Right lung (tissue), 5 donors: ENCODE measurements around the gene LDLRAD4. TPM values are rescaled to one million over a fixed set of nuclear protein-coding genes. Genes with fewer than 3 reads are reported as not detected.

Experiments used
- DNase-seq, 2 donors: peaks; one replicate each; pipeline ENCODE4 v3.0.0-alpha.2; 2013
- polyA plus RNA-seq, 5 donors: library from polyadenylated mRNA; unstranded; fragments of 120-200 nt; gene quantifications; one replicate each; pipeline versions ENCODE4 v1.2.1 to v1.2.3, GENCODE V29; 2013; ENCODE audit warnings: inconsistent platforms in 1 of 5, low replicate concordance in 1 of 5; ENCODE audit not compliant: insufficient read length in 5 of 5, insufficient read depth in 1 of 5

LDLRAD4 gene
- polyA plus RNA-seq, 5 donors, result 14.2 to 18.6 (median 15.1) TPM

- no peak for DNase-seq
These were observed 330.7 kb downstream of the LDLRAD4 start for GRCh38 chr18:13548966-13549879.

GRCh38 chr18:13549880-13550232, 331.3 kb downstream of the LDLRAD4 start:
- DNase-seq, result no peak

- no peak for DNase-seq
These were observed 332.1 kb downstream of the LDLRAD4 start for GRCh38 chr18:13550418-13551304.

DNA sequence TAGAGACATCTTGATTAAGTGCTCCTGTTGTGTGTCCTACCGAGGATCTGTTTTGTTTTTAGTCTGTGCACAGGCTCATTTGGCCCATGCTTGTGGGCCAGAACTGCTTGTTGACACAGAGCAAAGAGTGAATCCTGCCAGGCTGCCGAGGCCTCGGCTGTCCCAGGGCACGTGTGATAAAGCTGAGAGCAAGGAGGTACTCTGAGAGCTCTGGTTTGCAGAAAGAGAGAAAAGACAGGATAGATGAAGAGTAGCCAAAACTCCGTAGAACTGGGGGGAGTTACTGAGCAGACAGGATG, 332.7 kb downstream of the LDLRAD4 start:
- DNase-seq, result no peak

- DNase-seq, result no peak
These were observed 333.5 kb downstream of the LDLRAD4 start for GRCh38 chr18:13551841-13552733.

DNA sequence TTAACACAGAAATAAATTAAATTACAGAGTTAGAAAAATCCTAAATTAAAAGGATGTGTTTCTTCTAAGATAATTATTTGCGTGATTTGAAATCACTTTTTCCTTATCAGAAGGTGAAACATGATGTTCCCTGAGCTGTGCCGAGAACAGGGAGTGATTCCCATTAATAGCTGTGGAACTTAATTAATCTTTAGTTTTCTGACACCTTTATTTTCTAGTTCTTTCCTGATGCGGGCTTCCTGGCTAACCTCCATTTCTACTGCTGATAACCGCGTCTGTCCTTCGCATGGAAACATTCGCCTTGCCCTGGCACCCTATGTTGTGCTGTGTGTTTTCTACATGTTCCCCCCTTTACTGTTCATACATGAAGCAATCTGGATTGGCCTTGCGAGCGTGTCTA, 334.9 kb downstream of the LDLRAD4 start:
- DNase-seq, result no peak

DNA sequence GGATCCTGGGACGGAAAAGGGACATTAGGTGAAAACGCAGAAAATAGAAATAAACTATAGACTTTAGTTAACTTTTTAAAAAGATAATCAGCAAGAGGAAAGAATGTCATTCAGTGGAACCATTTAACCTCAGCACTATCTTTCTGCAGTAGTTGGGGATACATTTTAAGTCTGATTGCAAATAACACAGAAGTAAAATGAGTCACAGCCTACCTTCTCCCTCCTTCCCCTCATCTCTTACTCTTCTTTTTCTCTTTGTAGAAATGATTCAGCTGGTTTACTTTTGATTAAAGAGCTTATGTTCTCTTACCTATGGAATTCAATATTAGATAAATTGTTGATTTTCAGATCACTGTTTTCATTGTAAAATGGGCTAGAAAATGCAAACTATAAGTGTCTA, 336.6 kb downstream of the LDLRAD4 start:
- no peak for DNase-seq

DNA sequence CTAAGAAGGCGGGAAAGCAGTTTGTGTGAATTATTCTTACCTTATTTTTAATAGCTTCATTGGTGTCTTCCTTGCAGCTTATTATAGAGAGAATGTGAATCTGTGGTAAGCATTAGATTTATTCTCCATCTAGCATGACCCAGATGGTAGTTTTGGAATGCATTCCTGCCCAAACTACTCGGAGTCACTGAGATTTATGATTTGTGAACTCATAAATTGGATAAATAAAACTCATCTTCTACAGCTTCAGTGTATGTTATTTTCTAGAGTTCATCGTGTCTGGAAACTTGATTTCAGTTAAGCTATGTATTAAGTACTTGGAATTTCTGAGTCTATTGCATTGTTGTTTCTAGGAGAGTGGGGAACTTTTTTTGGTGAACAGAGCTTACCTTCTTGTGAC, 337.3 kb downstream of the LDLRAD4 start:
- DNase-seq, result no peak

- DNase-seq, result no peak
These were observed 337.9 kb downstream of the LDLRAD4 start for GRCh38 chr18:13556502-13556901.

DNA sequence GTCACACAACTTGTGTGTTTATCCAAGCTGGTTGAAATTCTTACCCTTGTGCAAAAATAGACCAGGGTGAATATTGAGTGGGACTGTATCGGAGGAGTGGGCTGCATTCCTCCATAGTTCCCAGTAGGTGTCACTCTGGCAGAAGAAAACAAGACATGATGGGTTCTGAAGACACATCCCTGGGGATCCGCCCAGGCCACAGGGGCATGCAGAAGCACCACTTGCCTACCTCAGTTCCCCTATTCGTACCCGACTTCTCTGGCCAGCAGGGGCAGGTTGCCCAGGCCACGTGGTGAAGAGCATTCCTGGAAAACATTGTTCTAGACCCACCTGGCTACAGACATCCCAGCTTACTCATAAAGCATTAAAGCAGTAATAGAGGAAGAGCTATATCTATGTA, 339.6 kb downstream of the LDLRAD4 start:
- no peak for DNase-seq

- DNase-seq, result no peak
These were observed 340.2 kb downstream of the LDLRAD4 start for GRCh38 chr18:13558790-13559189.

DNA sequence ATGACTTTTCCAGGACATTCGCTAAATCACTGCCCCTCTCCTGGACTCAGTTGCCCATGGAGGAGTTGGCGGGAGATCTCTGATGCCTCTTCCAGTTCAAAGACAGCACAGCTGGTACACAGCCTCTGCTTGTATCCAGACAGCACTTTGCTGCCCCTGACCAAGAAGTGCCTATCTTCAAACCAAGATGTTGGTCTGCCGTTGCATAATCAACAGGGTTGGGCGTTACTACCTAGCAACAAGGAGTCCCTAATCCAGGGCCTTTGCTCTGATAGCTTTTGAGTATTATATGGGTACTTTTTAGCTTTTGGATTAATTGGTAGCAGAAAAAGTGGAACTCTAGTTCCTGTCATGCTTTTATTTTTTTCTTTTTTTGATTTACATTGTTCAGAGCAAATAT, 341.2 kb downstream of the LDLRAD4 start:
- DNase-seq, result no peak

GRCh38 chr18:13560306-13560705, 341.7 kb downstream of the LDLRAD4 start:
- no peak for DNase-seq

- DNase-seq, result no peak
These were observed 344.0 kb downstream of the LDLRAD4 start for GRCh38 chr18:13562494-13563029.

- DNase-seq, result no peak
These were observed 344.8 kb downstream of the LDLRAD4 start for GRCh38 chr18:13563390-13563805.

DNA sequence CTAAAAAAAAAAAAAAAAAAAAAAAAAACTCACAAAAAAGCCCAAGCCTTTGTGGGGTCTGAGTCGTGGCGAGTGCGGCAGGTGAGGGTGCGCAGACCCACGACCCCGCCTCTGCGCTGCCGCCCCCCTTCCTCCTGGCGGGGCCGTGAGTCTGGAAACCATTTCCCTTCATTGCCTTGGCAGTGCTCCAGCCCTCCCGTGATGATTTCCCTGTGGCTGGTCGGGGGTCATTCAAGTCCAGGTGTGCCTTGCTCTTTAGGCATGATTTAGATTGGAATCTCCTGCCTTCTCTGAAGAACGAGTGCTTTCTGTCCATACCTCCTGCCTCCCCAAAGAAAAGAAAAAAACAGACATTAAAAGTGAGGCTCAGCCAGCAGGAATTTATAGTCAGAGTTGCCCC, 346.0 kb downstream of the LDLRAD4 start:
- DNase-seq, result no peak

- peak in 1 of 2 donors; percentile 49 for DNase-seq
These were observed 346.7 kb downstream of the LDLRAD4 start for GRCh38 chr18:13565228-13565627.

GRCh38 chr18:13566941-13567746, 348.6 kb downstream of the LDLRAD4 start:
- no peak for DNase-seq

- DNase-seq, result no peak
These were observed 350.2 kb downstream of the LDLRAD4 start for GRCh38 chr18:13568443-13569392.

DNA sequence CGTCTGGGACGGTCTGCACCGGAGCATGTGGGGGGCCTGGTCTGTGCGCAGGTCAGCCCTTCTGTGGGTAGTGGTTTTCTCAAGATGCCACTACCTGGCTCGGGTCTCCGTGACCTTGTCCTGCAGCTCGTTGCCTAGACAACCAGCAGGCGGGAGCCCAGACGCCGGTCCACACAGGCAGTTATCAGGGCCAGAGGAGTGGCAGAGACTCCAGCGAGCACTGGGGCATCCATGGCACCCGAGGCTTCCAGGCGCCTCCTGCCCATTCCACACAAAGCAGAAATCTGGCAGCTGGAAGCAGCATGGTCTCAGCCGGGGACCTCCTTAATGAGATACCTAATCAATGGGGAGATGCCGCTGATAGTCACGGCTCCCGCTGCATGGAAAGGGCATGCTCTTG, 351.7 kb downstream of the LDLRAD4 start:
- no peak for DNase-seq
